ENCODE measurements around the gene RRH. TPM values are rescaled to one million over a fixed set of nuclear protein-coding genes. Genes with fewer than 3 reads are reported as not detected.
"Not testable (repeated sequence)": the region's sequence is repeated elsewhere in the genome, so short reads cannot be mapped to it uniquely, and the experiment has no call there.

The RRH gene
- total RNA-seq, 1 experiment from 2014 or later: not detected

GRCh38 chr4:109873791-109874514, 46.2 kb downstream of the RRH start:
- Mint-ChIP-seq H3K9me3 (peaks cover 13% of the 10 kb centered on the region), H3K27ac (no peak overlapping the region), H3K36me3 (no peaks in the 10 kb centered on the region; the same call in 1 of the 2 replicates), H3K4me1 (no peaks in the 10 kb centered on the region), H3K27me3 (ENCODE audit: low read depth) (no peaks in the 10 kb centered on the region), H3K4me3 (no peak overlapping the region)
- TF ChIP-seq ZNF281 (CRISPR knock-in tag; IDR thresholded peaks at IDR 0.05) (no peak), SMAD4 (CRISPR knock-in tag; IDR thresholded peaks at IDR 0.05) (no peak), HMGA2 (CRISPR knock-in tag; IDR thresholded peaks at IDR 0.05) (no peak), FOXJ3 (CRISPR knock-in tag; IDR thresholded peaks at IDR 0.05; ENCODE audit: borderline replicate concordance) (no peak), MYBL2 (CRISPR knock-in tag; IDR thresholded peaks at IDR 0.05) (no peak), CREM (CRISPR knock-in tag; IDR thresholded peaks at IDR 0.05) (no peak), NFE2L1 (CRISPR knock-in tag; IDR thresholded peaks at IDR 0.05) (no peak), NR2C2 (CRISPR knock-in tag; IDR thresholded peaks at IDR 0.05) (no peak), USF1 (CRISPR knock-in tag; IDR thresholded peaks at IDR 0.05) (no peak)
- DNase-seq (ENCODE audit: low spot score): no peak
- ChIA-PET CTCF (no interaction called here), POLR2A (interaction anchor here (0.6 kb wide), 1 partner anchor 84 kb away, joined by 3 read pairs; no protein-coding TSS in a partner anchor)
- ATAC-seq: no peak

- ATAC-seq (no peak), DNase-seq (ENCODE audit: low spot score) (no peak)
- CTCF ChIA-PET: no interaction called here
- no peaks in the 10 kb centered on the region for H3K27me3 Mint-ChIP-seq (ENCODE audit: low read depth)
- H3K4me3 Mint-ChIP-seq: no peak overlapping the region
- POLR2A ChIA-PET: no interaction called here
- no peaks in the 10 kb centered on the region for H3K4me1 Mint-ChIP-seq
- H3K36me3 Mint-ChIP-seq: no peaks in the 10 kb centered on the region; the same call in 1 of the 2 replicates
- peaks cover 13% of the 10 kb centered on the region for H3K9me3 Mint-ChIP-seq
- TF ChIP-seq ZMAT4 (CRISPR knock-in tag; IDR thresholded peaks at IDR 0.05) (no peak), ZNF219 (CRISPR knock-in tag; IDR thresholded peaks at IDR 0.05; ENCODE audit: borderline replicate concordance) (no peak), IRF2 (CRISPR knock-in tag; IDR thresholded peaks at IDR 0.05; ENCODE audit: borderline replicate concordance, low read depth) (no peak), ZNF423 (CRISPR knock-in tag; IDR thresholded peaks at IDR 0.05) (no peak), ZBTB21 (CRISPR knock-in tag; IDR thresholded peaks at IDR 0.05; ENCODE audit: borderline replicate concordance) (no peak), MYBL2 (CRISPR knock-in tag; IDR thresholded peaks at IDR 0.05) (no peak), ESRRA (CRISPR knock-in tag; IDR thresholded peaks at IDR 0.05; ENCODE audit: borderline replicate concordance) (no peak), ZNF425 (CRISPR knock-in tag; conservative IDR thresholded peaks at IDR 0.05) (no peak), CREM (CRISPR knock-in tag; IDR thresholded peaks at IDR 0.05) (no peak), ELF4 (CRISPR knock-in tag; IDR thresholded peaks at IDR 0.05; ENCODE audit: low read depth) (no peak), TEAD1 (CRISPR knock-in tag; IDR thresholded peaks at IDR 0.05) (no peak)
- no peak overlapping the region for H3K27ac Mint-ChIP-seq
These were observed 47.3 kb downstream of the RRH start for GRCh38 chr4:109875106-109875505.

- H3K27me3 Mint-ChIP-seq (ENCODE audit: low read depth); ATAC-seq; H3K27ac Mint-ChIP-seq; H3K36me3 Mint-ChIP-seq; DNase-seq (ENCODE audit: low spot score); H3K4me3 Mint-ChIP-seq; POLR2A ChIA-PET; H3K4me1 Mint-ChIP-seq; CTCF ChIA-PET: not testable (repeated sequence)
- peaks cover 13% of the 10 kb centered on the region for H3K9me3 Mint-ChIP-seq
These were observed 47.8 kb downstream of the RRH start for GRCh38 chr4:109875553-109875952.
